ENCODE results near the gene ABHD8.

- TF ChIP-seq EZH2 (IDR thresholded peaks at IDR 0.05; ENCODE audit: insufficient read depth, poor library complexity, severe bottlenecking) (no peak), EZH2phosphoT487 (IDR thresholded peaks at IDR 0.05; ENCODE audit: insufficient read depth, low read depth) (no peak)
Measured at GRCh38 chr19:17249887-17250548, 53.2 kb downstream of the ABHD8 start.

All from GM23248 (cell line).